ENCODE measurements around the gene GZF1.

Gene GZF1

DNA sequence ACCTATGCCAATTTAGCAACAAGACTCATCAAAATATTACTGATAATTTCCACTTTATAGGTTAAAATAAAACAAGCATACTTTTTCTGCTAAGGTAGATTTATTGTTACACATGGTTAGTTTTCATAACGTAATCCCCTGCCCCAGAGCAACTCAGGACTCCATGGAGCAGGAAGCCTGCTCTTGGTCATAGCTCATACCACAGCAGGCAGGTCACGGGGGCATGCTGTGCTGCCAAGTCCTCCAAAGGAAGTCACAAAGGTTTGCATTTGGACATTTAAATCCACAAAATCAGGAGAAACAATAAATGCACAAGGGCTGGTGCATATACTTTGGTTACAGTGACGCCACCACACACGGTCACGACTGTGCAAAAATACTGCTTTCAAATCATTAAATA is 12.5 kb downstream of the GZF1 start:
- no peak for TF ChIP-seq POLR2AphosphoS5 (IDR thresholded peaks at IDR 0.05; ENCODE audit: low read depth, low read length)
- TF ChIP-seq TAF1 (IDR thresholded peaks at IDR 0.05; ENCODE audit: borderline replicate concordance, low read depth, low read length) = no peak
- TF ChIP-seq POLR2A (IDR thresholded peaks at IDR 0.05; ENCODE audit: low read depth, low read length) = no peak
- DNase-seq (ENCODE audit: insufficient read length) = no peak
- FAIRE-seq = no peak

DNA sequence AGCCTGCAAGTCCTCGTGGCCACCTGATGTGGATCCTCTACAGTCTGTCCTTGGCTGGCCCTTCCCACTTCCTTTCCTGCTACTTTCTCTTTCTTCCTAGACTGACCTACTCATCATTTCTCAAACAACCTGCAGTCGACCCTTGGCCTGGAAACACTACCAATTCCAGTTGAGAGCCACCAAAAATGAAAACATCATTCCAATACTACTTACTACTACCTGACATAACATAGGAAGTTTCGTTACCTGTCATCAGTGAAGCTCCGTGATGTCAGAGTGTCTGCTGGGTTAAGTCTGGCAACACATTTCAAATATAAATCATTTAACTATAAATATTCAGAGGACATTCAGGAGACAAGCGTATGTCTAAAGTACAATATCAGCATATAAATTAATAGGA is 13.8 kb downstream of the GZF1 start:
- no peak for FAIRE-seq
- no peak for DNase-seq (ENCODE audit: insufficient read length)
- TF ChIP-seq TAF1 (IDR thresholded peaks at IDR 0.05; ENCODE audit: borderline replicate concordance, low read depth, low read length) (no peak), POLR2AphosphoS5 (IDR thresholded peaks at IDR 0.05; ENCODE audit: low read depth, low read length) (no peak), POLR2A (IDR thresholded peaks at IDR 0.05; ENCODE audit: low read depth, low read length) (no peak)

- no peak for DNase-seq (ENCODE audit: insufficient read length)
- no peak for TF ChIP-seq POLR2AphosphoS5 (IDR thresholded peaks at IDR 0.05; ENCODE audit: low read depth, low read length)
- no peak for FAIRE-seq
Measured at GRCh38 chr20:23379772-23380171, 17.8 kb downstream of the GZF1 start.

DNA sequence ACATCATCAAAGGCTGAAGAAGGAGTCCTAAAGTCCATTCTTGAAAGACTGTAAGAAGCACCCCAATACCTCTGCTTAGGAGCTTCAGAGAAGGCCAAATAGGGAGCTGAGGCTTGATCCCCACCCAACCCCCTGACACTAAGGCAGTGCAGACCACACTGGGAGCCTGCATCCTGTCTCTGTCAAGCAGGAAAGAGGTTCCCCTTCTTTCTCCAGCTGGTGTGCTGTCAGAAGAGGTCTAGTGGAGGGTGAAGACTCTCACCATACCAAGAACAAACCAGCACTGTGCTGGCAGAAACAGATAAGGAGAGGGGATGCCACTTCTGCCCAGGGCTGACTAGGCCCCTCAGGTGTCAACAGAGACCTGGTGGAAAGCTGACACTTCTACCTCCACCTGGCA is 19.9 kb downstream of the GZF1 start:
- TF ChIP-seq TAF1 (IDR thresholded peaks at IDR 0.05; ENCODE audit: borderline replicate concordance, low read depth, low read length) (no peak), POLR2AphosphoS5 (IDR thresholded peaks at IDR 0.05; ENCODE audit: low read depth, low read length) (no peak), POLR2A (IDR thresholded peaks at IDR 0.05; ENCODE audit: low read depth, low read length) (no peak)
- FAIRE-seq (no peak), DNase-seq (ENCODE audit: insufficient read length) (no peak)

GRCh38 chr20:23386304-23387117 is 24.5 kb downstream of the GZF1 start:
- TF ChIP-seq TAF1 (IDR thresholded peaks at IDR 0.05; ENCODE audit: borderline replicate concordance, low read depth, low read length) (no peak), POLR2A (IDR thresholded peaks at IDR 0.05; ENCODE audit: low read depth, low read length) (no peak), POLR2AphosphoS5 (IDR thresholded peaks at IDR 0.05; ENCODE audit: low read depth, low read length) (no peak)
- FAIRE-seq = no peak

DNA sequence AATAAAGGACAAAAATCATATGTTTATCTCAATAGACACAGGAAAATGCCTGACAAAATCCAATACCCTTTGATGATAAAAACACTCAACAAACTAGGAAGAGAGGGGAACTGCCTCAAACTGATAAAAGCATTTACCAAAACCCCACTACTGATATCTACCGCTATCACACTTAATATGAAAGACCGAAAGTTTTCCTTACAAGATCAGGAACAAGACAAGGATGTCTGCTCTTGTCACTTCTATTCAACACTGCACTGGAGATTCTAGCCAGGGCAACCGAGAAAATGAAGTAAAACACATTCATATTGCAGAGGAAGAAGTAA is 25.1 kb downstream of the GZF1 start:
- DNase-seq (ENCODE audit: insufficient read length) (no peak), FAIRE-seq (no peak)
- no peak for TF ChIP-seq TAF1 (IDR thresholded peaks at IDR 0.05; ENCODE audit: borderline replicate concordance, low read depth, low read length)
- no peak for TF ChIP-seq POLR2A (IDR thresholded peaks at IDR 0.05; ENCODE audit: low read depth, low read length)
- TF ChIP-seq POLR2AphosphoS5 (IDR thresholded peaks at IDR 0.05; ENCODE audit: low read depth, low read length) = no peak

More at GRCh38 chr20:23386304-23387117, 24.5 kb downstream of the GZF1 start:
- DNase-seq (ENCODE audit: insufficient read length) = no peak

- FAIRE-seq = no peak
- TF ChIP-seq POLR2AphosphoS5 (IDR thresholded peaks at IDR 0.05; ENCODE audit: low read depth, low read length) = no peak
- no peak for TF ChIP-seq TAF1 (IDR thresholded peaks at IDR 0.05; ENCODE audit: borderline replicate concordance, low read depth, low read length)
- no peak for DNase-seq (ENCODE audit: insufficient read length)
Measured at GRCh38 chr20:23390091-23390774, 28.3 kb downstream of the GZF1 start.

DNA sequence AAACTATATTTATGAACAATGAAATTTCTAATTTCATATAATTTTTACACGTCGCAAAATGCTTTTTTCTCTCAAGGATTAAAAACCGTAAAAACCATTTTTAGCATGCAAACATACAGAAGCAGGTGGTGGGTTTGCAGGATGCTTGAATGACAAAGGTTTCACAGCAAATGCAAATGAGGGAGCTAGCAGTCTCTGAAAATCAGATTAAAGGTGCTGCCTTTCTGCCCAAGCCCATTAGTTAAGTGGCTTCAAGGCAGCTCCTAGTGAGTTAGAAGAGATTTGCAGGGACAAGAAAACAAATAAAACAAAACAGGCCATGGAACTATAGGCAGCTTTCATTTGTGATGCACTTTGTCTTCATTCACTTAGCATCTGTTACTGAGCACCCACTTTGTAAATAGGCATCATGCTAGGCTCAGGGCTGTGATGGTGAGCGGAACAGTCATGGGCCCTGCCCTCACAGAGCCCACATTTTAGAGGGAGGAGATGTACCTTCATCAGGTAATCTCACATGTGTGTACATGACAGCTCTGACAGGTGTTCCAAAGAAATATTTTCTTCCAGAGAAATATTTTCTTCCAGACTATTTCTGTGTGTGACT is 29.8 kb downstream of the GZF1 start:
- FAIRE-seq (peak; percentile 65), DNase-seq (ENCODE audit: insufficient read length) (no peak)
- TF ChIP-seq POLR2A (IDR thresholded peaks at IDR 0.05; ENCODE audit: low read depth, low read length) (no peak), POLR2AphosphoS5 (IDR thresholded peaks at IDR 0.05; ENCODE audit: low read depth, low read length) (no peak), TAF1 (IDR thresholded peaks at IDR 0.05; ENCODE audit: borderline replicate concordance, low read depth, low read length) (no peak)

DNA sequence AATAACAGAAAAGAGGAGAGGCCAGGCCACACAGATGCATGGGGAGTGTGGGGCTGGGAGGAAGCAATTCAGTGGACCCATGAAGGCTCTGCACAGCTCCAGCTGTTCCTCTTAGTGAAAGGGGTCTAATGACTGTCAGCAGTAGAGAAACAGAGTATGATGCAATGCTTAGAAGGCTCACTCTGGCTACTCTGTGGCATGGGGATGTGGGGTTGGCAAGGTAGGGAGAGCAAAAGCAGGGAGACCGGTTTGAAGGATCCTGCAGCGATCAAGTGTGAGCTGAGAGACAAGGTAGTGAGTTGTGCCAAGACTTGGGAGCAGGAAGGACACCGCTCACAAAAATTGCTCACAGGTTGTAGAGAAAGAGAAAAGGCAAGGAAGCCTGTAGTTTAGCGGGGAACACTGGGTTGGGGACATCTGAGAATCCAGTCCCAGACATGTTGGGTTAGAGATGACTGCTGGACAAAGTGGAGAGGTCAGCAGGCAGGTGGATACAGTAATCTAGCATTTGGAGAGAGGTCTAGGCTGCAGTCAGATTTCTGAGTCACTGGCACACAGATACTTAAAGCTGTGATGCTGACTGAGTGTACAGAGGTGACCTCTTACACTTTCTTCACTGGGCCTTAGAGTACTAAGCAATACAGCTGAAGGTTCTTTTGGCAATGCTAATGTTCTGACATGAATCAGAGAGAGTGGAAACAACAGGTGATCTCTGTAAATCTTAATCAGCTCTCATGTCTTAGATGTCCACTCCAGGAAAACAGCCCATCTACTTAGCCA is 32.2 kb downstream of the GZF1 start:
- DNase-seq (ENCODE audit: insufficient read length) = no peak
- FAIRE-seq = no peak
- TF ChIP-seq POLR2A (IDR thresholded peaks at IDR 0.05; ENCODE audit: low read depth, low read length) (no peak), TAF1 (IDR thresholded peaks at IDR 0.05; ENCODE audit: borderline replicate concordance, low read depth, low read length) (no peak), POLR2AphosphoS5 (IDR thresholded peaks at IDR 0.05; ENCODE audit: low read depth, low read length) (no peak)

GRCh38 chr20:23396950-23397627 is 35.1 kb downstream of the GZF1 start:
- FAIRE-seq (no peak), DNase-seq (ENCODE audit: insufficient read length) (no peak)
- TF ChIP-seq POLR2A (IDR thresholded peaks at IDR 0.05; ENCODE audit: low read depth, low read length) (no peak), POLR2AphosphoS5 (IDR thresholded peaks at IDR 0.05; ENCODE audit: low read depth, low read length) (no peak), TAF1 (IDR thresholded peaks at IDR 0.05; ENCODE audit: borderline replicate concordance, low read depth, low read length) (no peak)

GRCh38 chr20:23397961-23398360 is 36.0 kb downstream of the GZF1 start:
- DNase-seq (ENCODE audit: insufficient read length) (no peak), FAIRE-seq (no peak)
- TF ChIP-seq POLR2AphosphoS5 (IDR thresholded peaks at IDR 0.05; ENCODE audit: low read depth, low read length) (no peak), POLR2A (IDR thresholded peaks at IDR 0.05; ENCODE audit: low read depth, low read length) (no peak), TAF1 (IDR thresholded peaks at IDR 0.05; ENCODE audit: borderline replicate concordance, low read depth, low read length) (no peak)
